ENCODE data around the gene KIF26A. TPM values are rescaled to one million over a fixed set of nuclear protein-coding genes. Genes with fewer than 3 reads are reported as not detected.

The KIF26A gene
- not detected in 2 replicates for total RNA-seq (2014; rRNA removed; shearing (Covaris generic))

- no peak for DNase-seq (ENCODE audit: low spot score)
These were observed at the start of gene KIF26A for GRCh38 chr14:104138098-104138717. KIF26A (plus strand) TSS chr14:104138587; CDS start chr14:104138723, 136 bp downstream.

- DNase-seq (ENCODE audit: low spot score), result no peak
These were observed 48.2 kb upstream of the KIF26A start for GRCh38 chr14:104090071-104090748.

GRCh38 chr14:104091061-104091926 is 47.1 kb upstream of the KIF26A start:
- no peak for DNase-seq (ENCODE audit: low spot score)

- DNase-seq (ENCODE audit: low spot score), result no peak
These were observed 46.2 kb upstream of the KIF26A start for GRCh38 chr14:104091927-104092771.

- DNase-seq (ENCODE audit: low spot score), result no peak
These were observed 45.4 kb upstream of the KIF26A start for GRCh38 chr14:104092931-104093365.

- no peak for DNase-seq (ENCODE audit: low spot score)
These were observed 44.9 kb upstream of the KIF26A start for GRCh38 chr14:104093366-104094055.

GRCh38 chr14:104094056-104094708 is 44.2 kb upstream of the KIF26A start:
- no peak for DNase-seq (ENCODE audit: low spot score)

- DNase-seq (ENCODE audit: low spot score), result peak; percentile 53
These were observed 43.5 kb upstream of the KIF26A start for GRCh38 chr14:104094709-104095425.

GRCh38 chr14:104095426-104096310 is 42.7 kb upstream of the KIF26A start:
- no peak for DNase-seq (ENCODE audit: low spot score)

GRCh38 chr14:104096318-104096717 is 42.1 kb upstream of the KIF26A start:
- no peak for DNase-seq (ENCODE audit: low spot score)

GRCh38 chr14:104096751-104097700 is 41.4 kb upstream of the KIF26A start:
- DNase-seq (ENCODE audit: low spot score), result no peak

GRCh38 chr14:104098272-104099095 is 39.9 kb upstream of the KIF26A start:
- no peak for DNase-seq (ENCODE audit: low spot score)

GRCh38 chr14:104099096-104100041 is 39.0 kb upstream of the KIF26A start:
- no peak for DNase-seq (ENCODE audit: low spot score)

GRCh38 chr14:104100171-104101085 is 38.0 kb upstream of the KIF26A start:
- no peak for DNase-seq (ENCODE audit: low spot score)
